Cardiac fibroblast (primary cell): Measurements from ENCODE around the gene STK24.

Experiments used
- DNase-seq, 2 donors: peaks; one replicate each; pipeline versions ENCODE4 v3.0.0 to v3.0.0-alpha.2; 2010; ENCODE audit warnings: low read depth in 2 of 2
- H3K4me3 ChIP-seq, 2 donors: replicated peaks in 1 of 2; 1 replicate in 1 of 2; 2 replicates in 1 of 2; pipeline ENCODE4 v1.5.1; 2011; ENCODE audit warnings: low read depth in 2 of 2, low read length in 2 of 2, mild to moderate bottlenecking in 2 of 2, moderate library complexity in 1 of 2
- CTCF ChIP-seq: IDR thresholded peaks from one replicate; pipeline ENCODE4 v1.5.1; 2011; ENCODE audit warnings: low read depth, mild to moderate bottlenecking, low read length, inconsistent platforms

The STK24 gene

GRCh38 chr13:98567140-98567539, 9.8 kb downstream of the STK24 start:
- no peak overlapping the region for H3K4me3 ChIP-seq
- TF ChIP-seq CTCF: no peak

GRCh38 chr13:98565726-98566565, 11.0 kb downstream of the STK24 start:
- DNase-seq: peak in 1 of 2 donors; percentile 37
- no peak overlapping the region for H3K4me3 ChIP-seq
- TF ChIP-seq CTCF: no peak

More at GRCh38 chr13:98567140-98567539, 9.8 kb downstream of the STK24 start:
- DNase-seq: no peak

- DNase-seq: no peak
- H3K4me3 ChIP-seq: no peak overlapping the region
- TF ChIP-seq CTCF: no peak
These were observed 12.7 kb downstream of the STK24 start for GRCh38 chr13:98564204-98564603.

- DNase-seq: no peak
- H3K4me3 ChIP-seq: no peak overlapping the region
- no peak for TF ChIP-seq CTCF
These were observed 13.8 kb downstream of the STK24 start for GRCh38 chr13:98563071-98563470.

- DNase-seq: no peak
- no peak overlapping the region for H3K4me3 ChIP-seq
- no peak for TF ChIP-seq CTCF
These were observed 17.7 kb downstream of the STK24 start for GRCh38 chr13:98559169-98559568.

- H3K4me3 ChIP-seq: no peak overlapping the region
- TF ChIP-seq CTCF: no peak
- DNase-seq: peak; percentile 29 to 53
These were observed 18.7 kb downstream of the STK24 start for GRCh38 chr13:98557937-98558792.
